GM18517 (cell line): ENCODE measurements around the gene PRAMEF27.
"Not testable (repeated sequence)": the region's sequence is repeated elsewhere in the genome, so short reads cannot be mapped to it uniquely, and the experiment has no call there.

ENCODE experiments used
- ATAC-seq: cut with Tn5 transposase; IDR thresholded peaks from one replicate; pipeline ENCODE4 v1.9.1; 2021; ENCODE audit warnings: mild to moderate bottlenecking, moderate library complexity; ENCODE audit not compliant: unreplicated experiment

Gene PRAMEF27

DNA sequence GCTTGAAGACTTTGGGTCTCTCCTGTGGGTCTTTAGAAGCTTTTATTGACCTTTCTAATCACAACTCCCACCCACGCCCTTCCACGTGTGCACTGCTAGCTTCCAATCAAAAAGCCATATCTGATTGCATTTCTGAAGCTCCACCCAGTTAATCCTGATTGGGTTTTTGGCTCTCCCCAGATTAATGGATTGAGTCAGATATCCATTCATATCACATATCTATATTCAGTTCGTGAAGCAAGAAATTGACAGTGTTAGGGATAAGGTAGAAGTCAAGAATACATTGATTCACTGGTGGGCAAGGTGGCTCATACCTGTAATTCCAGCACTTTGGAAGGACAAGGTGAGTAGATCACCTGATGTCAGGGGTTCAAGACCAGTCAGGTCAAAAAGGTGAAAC lies at the start of gene PRAMEF27:
PRAMEF27 (minus strand) TSS at position 101 of the 400 bp plus-strand sequence. CDS start 2,916 bp downstream, outside the sequence.
- not testable (repeated sequence) for ATAC-seq

DNA sequence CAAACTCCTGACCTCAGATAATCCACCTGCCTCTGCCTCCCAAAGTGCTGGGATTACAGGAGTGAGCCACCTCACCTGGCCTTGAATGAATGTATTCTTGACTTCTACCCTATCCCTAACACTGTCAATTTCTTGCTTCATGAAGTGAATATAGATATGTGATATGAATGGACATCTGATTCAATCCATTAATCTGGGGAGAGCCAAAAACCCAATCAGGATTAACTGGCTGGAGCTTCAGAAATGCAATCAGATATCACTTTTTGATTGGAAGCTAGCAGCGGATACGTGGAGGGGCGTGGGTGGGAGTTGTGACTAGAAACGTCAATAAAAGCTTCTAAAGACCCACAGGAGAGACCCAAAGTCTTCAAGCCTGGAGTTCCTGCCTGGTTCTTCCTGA lies 14.1 kb upstream of the PRAMEF27 start, which contains the start of gene PRAMEF25:
PRAMEF25 (plus strand) TSS at position 301 of the 400 bp plus-strand sequence. CDS start 2,920 bp downstream, outside the sequence.
- ATAC-seq, result not testable (repeated sequence)

GRCh38 chr1:13019846-13020245 lies 36.5 kb downstream of the PRAMEF27 start:
- not testable (repeated sequence) for ATAC-seq

DNA sequence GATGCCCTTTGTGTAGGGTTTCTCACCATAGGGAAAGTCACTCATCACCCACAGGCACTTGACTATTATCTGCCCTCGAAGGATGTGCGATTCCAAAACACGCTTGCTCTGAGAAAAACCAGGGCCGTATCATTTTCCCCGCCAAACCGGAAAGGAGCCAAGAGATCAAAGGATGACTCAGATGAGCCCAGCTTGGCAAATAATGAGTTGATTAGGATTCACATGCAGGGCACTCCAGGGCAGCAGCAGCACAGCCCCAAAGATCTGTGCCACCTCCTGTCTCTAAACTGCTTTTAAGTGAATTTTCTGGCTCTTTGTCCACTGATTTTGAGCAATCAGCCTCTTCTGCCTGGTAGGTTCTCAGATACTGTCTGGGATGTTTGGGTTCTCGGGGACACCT lies 44.4 kb downstream of the PRAMEF27 start:
- ATAC-seq, result not testable (repeated sequence)

- ATAC-seq, result not testable (repeated sequence)
These were observed 47.0 kb downstream of the PRAMEF27 start for GRCh38 chr1:13009348-13009747.

- ATAC-seq, result not testable (repeated sequence)
These were observed 50.6 kb downstream of the PRAMEF27 start for GRCh38 chr1:13005732-13006131.
